ENCODE data around the gene U2AF1L4.

The U2AF1L4 gene

GRCh38 chr19:35745328-35746086, at the start of gene U2AF1L4, which contains the start of gene PSENEN:
TSS of gene U2AF1L4 (minus strand) at chr19:35745418. CDS start at chr19:35745391, 27 bp downstream.
TSS of gene PSENEN (plus strand) at chr19:35745651. CDS start at chr19:35745931, 280 bp downstream.
- DNase-seq (ENCODE audit: low read depth in 3 of 3) = peak; percentile 80 to 94 (median 93)

- DNase-seq (ENCODE audit: low read depth in 3 of 3) = no peak
Measured at GRCh38 chr19:35793381-35794165, 48.4 kb upstream of the U2AF1L4 start.

- DNase-seq (ENCODE audit: low read depth in 3 of 3) = no peak
Measured at GRCh38 chr19:35792888-35793287, 47.7 kb upstream of the U2AF1L4 start.

GRCh38 chr19:35792312-35792711, 47.1 kb upstream of the U2AF1L4 start:
- no peak for DNase-seq (ENCODE audit: low read depth in 3 of 3)

GRCh38 chr19:35791814-35792279, 46.6 kb upstream of the U2AF1L4 start:
- DNase-seq (ENCODE audit: low read depth in 3 of 3) = no peak

- DNase-seq (ENCODE audit: low read depth in 3 of 3) = no peak
Measured at GRCh38 chr19:35790981-35791813, 46.0 kb upstream of the U2AF1L4 start.

GRCh38 chr19:35789978-35790944, 45.0 kb upstream of the U2AF1L4 start:
- DNase-seq (ENCODE audit: low read depth in 3 of 3) = no peak

GRCh38 chr19:35789195-35789977, 44.2 kb upstream of the U2AF1L4 start:
- DNase-seq (ENCODE audit: low read depth in 3 of 3) = no peak

- no peak for DNase-seq (ENCODE audit: low read depth in 3 of 3)
Measured at GRCh38 chr19:35788205-35788960, 43.2 kb upstream of the U2AF1L4 start.

- DNase-seq (ENCODE audit: low read depth in 3 of 3) = no peak
Measured at GRCh38 chr19:35787227-35787799, 42.1 kb upstream of the U2AF1L4 start.

- no peak for DNase-seq (ENCODE audit: low read depth in 3 of 3)
Measured at GRCh38 chr19:35786299-35787160, 41.3 kb upstream of the U2AF1L4 start.

GRCh38 chr19:35785339-35785627, 40.1 kb upstream of the U2AF1L4 start:
- DNase-seq (ENCODE audit: low read depth in 3 of 3) = no peak

- DNase-seq (ENCODE audit: low read depth in 3 of 3) = no peak
Measured at GRCh38 chr19:35784503-35785338, 39.5 kb upstream of the U2AF1L4 start.

- no peak for DNase-seq (ENCODE audit: low read depth in 3 of 3)
Measured at GRCh38 chr19:35783469-35784434, 38.5 kb upstream of the U2AF1L4 start.

- DNase-seq (ENCODE audit: low read depth in 3 of 3) = no peak
Measured at GRCh38 chr19:35782589-35782988, 37.4 kb upstream of the U2AF1L4 start.

- DNase-seq (ENCODE audit: low read depth in 3 of 3) = no peak
Measured at GRCh38 chr19:35781650-35782049, 36.4 kb upstream of the U2AF1L4 start.

Measured in stimulated activated CD4-positive, alpha-beta T cell treated with anti-CD3 and anti-CD28 coated beads, TNF-alpha, amount 100 ng/mL, for 4 hours (primary cell).